Mesothelial cell of epicardium (in vitro differentiated cells): ENCODE data around the gene LRWD1. TPM values are rescaled to one million over a fixed set of nuclear protein-coding genes. Genes with fewer than 3 reads are reported as not detected.

Source experiments
- DNase-seq, 2 experiments: peaks; one replicate each; pipeline ENCODE4 v3.0.0; 2021; ENCODE audit warnings: low spot score in 2 of 2; ENCODE audit not compliant: unreplicated experiment in 2 of 2
- H3K27ac Mint-ChIP-seq: 2 replicates; pipeline ENCODE4 v1.8.0; 2021; ENCODE audit warnings: mixed read lengths
- H3K27me3 Mint-ChIP-seq: 2 replicates; pipeline ENCODE4 v1.8.0; 2021; ENCODE audit warnings: low read depth, mixed read lengths
- H3K36me3 Mint-ChIP-seq: 2 replicates; pipeline ENCODE4 v1.8.0; 2021; ENCODE audit warnings: mixed read lengths
- H3K4me1 Mint-ChIP-seq: 2 replicates; pipeline ENCODE4 v1.8.0; 2021; ENCODE audit warnings: mixed read lengths
- H3K4me3 Mint-ChIP-seq: 2 replicates; pipeline ENCODE4 v1.8.0; 2021; ENCODE audit warnings: mild to moderate bottlenecking, moderate library complexity, mixed read lengths
- H3K9me3 Mint-ChIP-seq: 2 replicates; pipeline ENCODE4 v1.8.0; 2021; ENCODE audit warnings: mixed read lengths
- CTCF ChIP-seq: fragments of 200-600 bp; sonication (generic); IDR thresholded peaks from one replicate; pipeline ENCODE4 v1.5.0; 2021; ENCODE audit warnings: antibody characterized with exemption; ENCODE audit not compliant: unreplicated experiment
- total RNA-seq: library from RNA; stranded (reverse); gene quantifications from 3 replicates; pipeline ENCODE4 v1.2.1, GENCODE V29; 2021

LRWD1 gene
- total RNA-seq, 1 donor from 2014 or later: 19.2 TPM

- H3K4me3 Mint-ChIP-seq: no peak overlapping the region
- no peaks in the 10 kb centered on the region for H3K4me1 Mint-ChIP-seq
- peaks cover 13% of the 10 kb centered on the region for H3K36me3 Mint-ChIP-seq
- no peak for DNase-seq
- H3K27me3 Mint-ChIP-seq: no peaks in the 10 kb centered on the region
- no peaks in the 10 kb centered on the region for H3K9me3 Mint-ChIP-seq
- H3K27ac Mint-ChIP-seq: no peak overlapping the region
- TF ChIP-seq CTCF: no peak
Measured at GRCh38 chr7:102446387-102447156, 18.2 kb upstream of the LRWD1 start.

DNA sequence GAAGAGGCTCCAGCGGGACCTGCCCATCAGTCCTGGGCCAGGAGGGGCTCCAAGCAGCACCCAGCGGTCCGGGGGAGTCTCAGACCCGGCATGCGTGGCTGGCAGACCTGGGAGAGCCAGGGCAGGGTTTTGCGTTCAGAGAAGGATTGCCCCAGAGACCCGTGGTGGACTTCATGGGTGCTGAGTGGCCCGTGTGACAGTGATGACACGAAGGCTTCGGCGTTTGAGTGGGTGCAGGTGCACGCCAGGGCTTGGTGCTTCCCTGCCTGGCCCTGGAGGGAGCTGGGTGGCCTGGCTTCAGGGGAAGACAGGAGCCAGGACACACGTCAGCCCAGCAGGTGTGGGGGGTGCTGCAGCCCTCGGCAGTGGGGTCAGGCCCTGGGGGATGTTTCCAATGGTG is 17.5 kb upstream of the LRWD1 start:
- H3K27me3 Mint-ChIP-seq: no peaks in the 10 kb centered on the region
- H3K36me3 Mint-ChIP-seq: peaks cover 9% of the 10 kb centered on the region
- no peaks in the 10 kb centered on the region for H3K4me1 Mint-ChIP-seq
- H3K4me3 Mint-ChIP-seq: no peak overlapping the region
- DNase-seq: no peak
- no peak overlapping the region for H3K27ac Mint-ChIP-seq
- no peaks in the 10 kb centered on the region for H3K9me3 Mint-ChIP-seq
- no peak for TF ChIP-seq CTCF

GRCh38 chr7:102449136-102449535 is 15.6 kb upstream of the LRWD1 start:
- Mint-ChIP-seq H3K27me3 (no peaks in the 10 kb centered on the region), H3K4me1 (no peaks in the 10 kb centered on the region), H3K36me3 (peaks cover 9% of the 10 kb centered on the region), H3K27ac (no peak overlapping the region), H3K4me3 (no peak overlapping the region), H3K9me3 (no peaks in the 10 kb centered on the region)
- DNase-seq: no peak
- TF ChIP-seq CTCF: no peak

GRCh38 chr7:102450242-102450641 is 14.5 kb upstream of the LRWD1 start:
- Mint-ChIP-seq H3K27me3 (no peaks in the 10 kb centered on the region), H3K36me3 (peaks cover 8% of the 10 kb centered on the region), H3K4me3 (no peak overlapping the region), H3K9me3 (no peaks in the 10 kb centered on the region), H3K27ac (no peak overlapping the region), H3K4me1 (no peaks in the 10 kb centered on the region)
- no peak for TF ChIP-seq CTCF
- DNase-seq: no peak

- H3K27ac Mint-ChIP-seq: peak overlapping the region; percentile 12
- no peak overlapping the region for H3K4me3 Mint-ChIP-seq
- no peak for DNase-seq
- H3K36me3 Mint-ChIP-seq: peaks cover 7% of the 10 kb centered on the region
- no peak for TF ChIP-seq CTCF
- H3K27me3 Mint-ChIP-seq: no peaks in the 10 kb centered on the region
- no peaks in the 10 kb centered on the region for H3K4me1 Mint-ChIP-seq
- H3K9me3 Mint-ChIP-seq: no peaks in the 10 kb centered on the region
Measured at GRCh38 chr7:102451371-102452054, 13.3 kb upstream of the LRWD1 start.
